ENCODE results near the gene PLK5.

PLK5 gene

GRCh38 chr19:1505012-1505411, 18.9 kb upstream of the PLK5 start:
- ATAC-seq = no peak
- TF ChIP-seq CSDC2 (CRISPR knock-in tag; IDR thresholded peaks at IDR 0.05) = no peak

GRCh38 chr19:1505991-1506881, 17.6 kb upstream of the PLK5 start:
- no peak for TF ChIP-seq TSHZ2 (CRISPR knock-in tag; IDR thresholded peaks at IDR 0.05)
- no peak for TF ChIP-seq CREB5 (CRISPR knock-in tag; IDR thresholded peaks at IDR 0.05; ENCODE audit: low read depth)
- no peak for TF ChIP-seq ZNF565 (CRISPR knock-in tag; conservative IDR thresholded peaks at IDR 0.05; ENCODE audit: low read depth)
- no peak for TF ChIP-seq POU6F1 (CRISPR knock-in tag; IDR thresholded peaks at IDR 0.05; ENCODE audit: borderline replicate concordance, low read depth)
- TF ChIP-seq OSR1 (CRISPR knock-in tag; IDR thresholded peaks at IDR 0.05) = no peak
- no peak for TF ChIP-seq ZC3H10 (CRISPR knock-in tag; IDR thresholded peaks at IDR 0.05)
- no peak for TF ChIP-seq TOX (CRISPR knock-in tag; IDR thresholded peaks at IDR 0.05; ENCODE audit: borderline replicate concordance)
- TF ChIP-seq BACH2 (CRISPR knock-in tag; IDR thresholded peaks at IDR 0.05; ENCODE audit: borderline replicate concordance) = no peak
- no peak for TF ChIP-seq CSDC2 (CRISPR knock-in tag; IDR thresholded peaks at IDR 0.05)
- no peak for TF ChIP-seq ARNTL (CRISPR knock-in tag; IDR thresholded peaks at IDR 0.05; ENCODE audit: borderline replicate concordance, low read depth)
- no peak for TF ChIP-seq ZFP3 (CRISPR knock-in tag; IDR thresholded peaks at IDR 0.05)
- no peak for TF ChIP-seq SNAI2 (CRISPR knock-in tag; IDR thresholded peaks at IDR 0.05)
- TF ChIP-seq PPARA (CRISPR knock-in tag; IDR thresholded peaks at IDR 0.05; ENCODE audit: borderline replicate concordance) = no peak
- no peak for TF ChIP-seq ZFP30 (CRISPR knock-in tag; IDR thresholded peaks at IDR 0.05)
- TF ChIP-seq CSRNP3 (CRISPR knock-in tag; IDR thresholded peaks at IDR 0.05) = no peak
- no peak for TF ChIP-seq RARB (CRISPR knock-in tag; IDR thresholded peaks at IDR 0.05)
- no peak for ATAC-seq

- no peak for ATAC-seq
Observed at GRCh38 chr19:1507192-1507660, 16.7 kb upstream of the PLK5 start.

DNA sequence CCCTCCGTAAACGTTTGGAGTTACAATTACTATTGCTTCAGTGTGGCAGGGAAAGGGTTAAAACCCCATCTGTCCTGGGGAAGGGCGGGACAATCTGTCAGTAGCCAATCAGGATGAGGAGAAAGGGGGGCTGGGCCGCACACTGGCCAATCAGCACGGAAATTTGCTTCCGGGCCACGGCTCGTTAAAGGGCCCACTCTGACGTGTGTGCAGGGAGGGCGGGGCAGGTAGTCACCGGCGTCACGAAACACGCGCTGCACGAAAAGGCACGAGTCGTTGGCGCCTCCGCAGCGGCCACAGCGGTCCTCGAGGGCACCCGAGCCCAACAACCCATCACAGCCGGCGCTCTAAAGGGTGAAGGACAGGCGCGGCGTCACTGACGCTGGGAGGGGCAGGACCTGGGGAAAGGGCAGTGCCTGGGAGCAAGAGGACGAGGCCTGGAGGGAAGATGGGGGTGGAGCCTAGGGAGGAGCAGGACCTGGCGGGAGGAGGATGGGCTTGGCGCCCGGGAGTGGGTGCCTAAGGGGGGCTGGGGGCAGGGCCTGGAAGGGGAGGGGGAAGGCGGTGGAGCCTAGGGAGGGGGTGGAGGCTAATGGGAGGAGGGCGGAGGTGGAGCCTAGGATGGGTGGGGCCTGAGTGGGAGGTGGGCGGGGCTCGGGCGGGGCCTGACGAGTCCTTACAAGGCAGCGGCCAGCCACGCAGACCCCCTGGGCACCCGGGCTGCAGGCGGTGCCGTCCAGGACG, 15.9 kb upstream of the PLK5 start:
- peak; percentile 86 for ATAC-seq
- TF ChIP-seq ZFP30 (CRISPR knock-in tag; IDR thresholded peaks at IDR 0.05) = no peak
- TF ChIP-seq SNAI2 (CRISPR knock-in tag; IDR thresholded peaks at IDR 0.05) = no peak
- no peak for TF ChIP-seq TSHZ2 (CRISPR knock-in tag; IDR thresholded peaks at IDR 0.05)
- TF ChIP-seq, protein P1, sequence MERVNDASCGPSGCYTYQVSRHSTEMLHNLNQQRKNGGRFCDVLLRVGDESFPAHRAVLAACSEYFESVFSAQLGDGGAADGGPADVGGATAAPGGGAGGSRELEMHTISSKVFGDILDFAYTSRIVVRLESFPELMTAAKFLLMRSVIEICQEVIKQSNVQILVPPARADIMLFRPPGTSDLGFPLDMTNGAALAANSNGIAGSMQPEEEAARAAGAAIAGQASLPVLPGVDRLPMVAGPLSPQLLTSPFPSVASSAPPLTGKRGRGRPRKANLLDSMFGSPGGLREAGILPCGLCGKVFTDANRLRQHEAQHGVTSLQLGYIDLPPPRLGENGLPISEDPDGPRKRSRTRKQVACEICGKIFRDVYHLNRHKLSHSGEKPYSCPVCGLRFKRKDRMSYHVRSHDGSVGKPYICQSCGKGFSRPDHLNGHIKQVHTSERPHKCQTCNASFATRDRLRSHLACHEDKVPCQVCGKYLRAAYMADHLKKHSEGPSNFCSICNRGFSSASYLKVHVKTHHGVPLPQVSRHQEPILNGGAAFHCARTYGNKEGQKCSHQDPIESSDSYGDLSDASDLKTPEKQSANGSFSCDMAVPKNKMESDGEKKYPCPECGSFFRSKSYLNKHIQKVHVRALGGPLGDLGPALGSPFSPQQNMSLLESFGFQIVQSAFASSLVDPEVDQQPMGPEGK (CRISPR knock-in tag; IDR thresholded peaks at IDR 0.05; ENCODE audit: borderline replicate concordance) = no peak
- no peak for TF ChIP-seq RARB (CRISPR knock-in tag; IDR thresholded peaks at IDR 0.05)
- no peak for TF ChIP-seq CSDC2 (CRISPR knock-in tag; IDR thresholded peaks at IDR 0.05)
- no peak for TF ChIP-seq ZNF8 (CRISPR knock-in tag; IDR thresholded peaks at IDR 0.05)
- TF ChIP-seq CREB5 (CRISPR knock-in tag; IDR thresholded peaks at IDR 0.05; ENCODE audit: low read depth) = no peak
- no peak for TF ChIP-seq BACH2 (CRISPR knock-in tag; IDR thresholded peaks at IDR 0.05; ENCODE audit: borderline replicate concordance)

More at GRCh38 chr19:1507192-1507660, 16.7 kb upstream of the PLK5 start:
- TF ChIP-seq OSR1 (CRISPR knock-in tag; IDR thresholded peaks at IDR 0.05) (no peak), SNAI2 (CRISPR knock-in tag; IDR thresholded peaks at IDR 0.05) (no peak), GLIS3 (CRISPR knock-in tag; IDR thresholded peaks at IDR 0.05) (no peak), RARB (CRISPR knock-in tag; IDR thresholded peaks at IDR 0.05) (no peak), PPARA (CRISPR knock-in tag; IDR thresholded peaks at IDR 0.05; ENCODE audit: borderline replicate concordance) (no peak), ZC3H10 (CRISPR knock-in tag; IDR thresholded peaks at IDR 0.05) (no peak), ZFP30 (CRISPR knock-in tag; IDR thresholded peaks at IDR 0.05) (no peak)

Measured in SK-N-SH treated with all-trans-retinoic acid at 6 μM for 48 hours (cell line).